Placental pericyte (primary cell): ENCODE measurements around the gene GPR35. TPM values are rescaled to one million over a fixed set of nuclear protein-coding genes. Genes with fewer than 3 reads are reported as not detected.

Experiments
- small RNA-seq: library from RNA; depleted of rRNA; stranded (forward); fragments of <200 nt; gene quantifications from one replicate; pipeline ENCODE3, GENCODE V24; 2012; ENCODE audit warnings: low replicate concordance
- total RNA-seq: library from RNA; depleted of rRNA; stranded (reverse); fragments of >200 nt; gene quantifications from 2 replicates; pipeline ENCODE4 v1.2.3, GENCODE V29; 2012

Gene GPR35, protein sequence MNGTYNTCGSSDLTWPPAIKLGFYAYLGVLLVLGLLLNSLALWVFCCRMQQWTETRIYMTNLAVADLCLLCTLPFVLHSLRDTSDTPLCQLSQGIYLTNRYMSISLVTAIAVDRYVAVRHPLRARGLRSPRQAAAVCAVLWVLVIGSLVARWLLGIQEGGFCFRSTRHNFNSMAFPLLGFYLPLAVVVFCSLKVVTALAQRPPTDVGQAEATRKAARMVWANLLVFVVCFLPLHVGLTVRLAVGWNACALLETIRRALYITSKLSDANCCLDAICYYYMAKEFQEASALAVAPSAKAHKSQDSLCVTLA
- 0.14 and 0.44 TPM in 2 replicates for total RNA-seq

DNA sequence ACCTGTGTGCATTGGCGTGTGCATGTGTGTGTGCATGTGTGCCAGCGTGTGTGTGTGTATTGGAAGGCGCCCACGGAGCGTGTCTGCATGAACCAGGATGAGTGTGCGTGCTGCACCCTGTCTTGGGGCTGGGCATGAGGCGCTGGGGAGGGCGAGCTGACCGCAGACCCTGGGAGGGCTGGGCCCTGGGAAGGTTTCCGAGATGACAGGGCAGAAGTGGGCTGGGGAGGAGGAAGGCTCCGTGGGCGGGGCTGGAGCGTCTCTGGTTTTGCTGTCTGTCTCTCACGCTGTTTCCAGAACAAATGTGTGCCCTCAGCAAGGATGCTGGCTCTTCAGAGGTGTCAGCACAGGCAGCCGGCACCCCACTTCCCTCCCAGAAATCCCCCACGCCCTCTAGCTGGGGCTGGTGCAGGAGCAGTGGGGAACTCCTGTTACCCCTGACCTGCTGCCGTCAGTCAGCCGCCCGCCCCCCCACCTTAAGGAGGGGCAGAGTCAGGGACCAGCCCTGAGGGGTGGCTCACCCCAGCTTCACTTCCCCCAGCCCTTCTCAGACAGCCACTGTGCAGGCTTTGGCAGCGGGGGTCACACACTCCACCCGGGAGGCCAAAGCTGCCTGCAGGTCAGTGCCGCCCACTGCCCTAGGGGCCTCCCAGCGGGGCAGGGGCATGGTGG lies at the start of gene GPR35:
Gene GPR35 (plus strand): TSS at position 531 of the 672 bp plus-strand sequence. CDS start 4,473 bp downstream, outside the sequence.

DNA sequence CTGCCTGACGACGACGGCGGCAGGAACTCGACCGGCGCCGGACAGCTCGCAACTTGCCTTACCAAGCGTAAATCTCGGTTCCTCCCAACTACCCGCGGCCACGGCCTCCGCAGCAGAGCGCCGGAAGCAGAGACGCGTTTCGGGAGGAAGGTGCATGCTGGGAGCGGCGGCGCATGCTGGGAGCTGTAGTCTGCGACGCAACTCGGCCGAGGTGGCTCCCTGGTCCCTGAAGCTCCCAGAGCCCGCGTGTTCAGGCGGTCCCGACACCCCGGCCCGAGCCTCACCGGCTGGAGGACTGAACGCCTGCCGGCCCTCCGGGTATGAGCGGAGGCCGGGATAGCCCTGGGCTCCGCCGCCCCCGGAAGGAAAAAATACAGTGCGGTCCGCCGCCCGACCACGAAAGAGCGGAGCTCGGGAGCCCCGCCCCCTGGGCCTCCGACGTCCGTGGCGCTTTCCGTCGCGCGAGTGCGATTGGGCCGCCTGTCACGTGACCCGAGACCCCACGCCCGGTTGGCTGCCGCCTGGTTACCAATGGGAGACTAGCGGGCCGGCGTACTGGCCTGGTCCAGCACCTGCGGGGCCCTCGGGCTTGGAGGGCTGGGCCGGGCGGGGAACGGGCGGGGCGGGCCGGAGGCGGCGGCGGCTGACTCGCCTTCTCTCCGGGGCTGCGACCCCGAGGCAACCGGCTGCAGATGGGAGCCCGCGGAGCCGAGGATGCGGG lies 38.9 kb upstream of the GPR35 start, which contains the start of gene CAPN10:
Gene CAPN10 (plus strand): TSS at position 537 of the 721 bp plus-strand sequence. CDS start 178 bp downstream, at position 715.

Small RNA genes lying within 50 kb of the gene (small RNA-seq; reads per million reads assigned to genes)
- not detected for gene AC011298.3

Other genes starting within 250 kb of the GPR35 start
- gene GPC1, start 189.8 kb upstream of the GPR35 start, total RNA-seq: 51.9 and 78.5 TPM in 2 replicates
- gene ANKMY1, start 67.5 kb upstream of the GPR35 start, total RNA-seq: 13.6 and 13.7 TPM in 2 replicates
- gene DUSP28, start 65.1 kb upstream of the GPR35 start, total RNA-seq: 3.5 and 4.6 TPM in 2 replicates
- 25.1 and 39.0 TPM in 2 replicates for gene RNPEPL1, start 57.0 kb upstream of the GPR35 start, total RNA-seq
- gene CAPN10, start 38.7 kb upstream of the GPR35 start, total RNA-seq: 29.1 and 30.6 TPM in 2 replicates
- gene AQP12B, start 57.4 kb downstream of the GPR35 start, total RNA-seq: not detected in 2 replicates
- gene AQP12A, start 66.4 kb downstream of the GPR35 start, total RNA-seq: not detected in 2 replicates
- gene KIF1A, start 194.7 kb downstream of the GPR35 start, total RNA-seq: not detected in 2 replicates
- gene AGXT, start 243.3 kb downstream of the GPR35 start, total RNA-seq: not detected in 2 replicates